Keratinocyte (primary cell): ENCODE results near the gene STRN4.

ENCODE experiments used
- CTCF ChIP-seq, 3 experiments: IDR thresholded peaks in 1 of 3; conservative IDR thresholded peaks in 1 of 3; optimal IDR thresholded peaks in 1 of 3; 2 replicates in 2 of 3; 3 replicates in 1 of 3; pipeline versions ENCODE3 to v1.5.1; 2011; ENCODE audit warnings: low read length in 3 of 3, mild to moderate bottlenecking in 3 of 3, moderate library complexity in 2 of 3, control low read depth in 1 of 3, inconsistent platforms in 1 of 3; ENCODE audit not compliant: insufficient read depth in 2 of 3; ENCODE audit errors: extremely low read depth in 1 of 3
- EZH2 ChIP-seq: IDR thresholded peaks from one replicate; pipeline ENCODE4 v1.6.1; 2012; ENCODE audit warnings: inconsistent platforms, mild to moderate bottlenecking, low read length, moderate library complexity

DNA sequence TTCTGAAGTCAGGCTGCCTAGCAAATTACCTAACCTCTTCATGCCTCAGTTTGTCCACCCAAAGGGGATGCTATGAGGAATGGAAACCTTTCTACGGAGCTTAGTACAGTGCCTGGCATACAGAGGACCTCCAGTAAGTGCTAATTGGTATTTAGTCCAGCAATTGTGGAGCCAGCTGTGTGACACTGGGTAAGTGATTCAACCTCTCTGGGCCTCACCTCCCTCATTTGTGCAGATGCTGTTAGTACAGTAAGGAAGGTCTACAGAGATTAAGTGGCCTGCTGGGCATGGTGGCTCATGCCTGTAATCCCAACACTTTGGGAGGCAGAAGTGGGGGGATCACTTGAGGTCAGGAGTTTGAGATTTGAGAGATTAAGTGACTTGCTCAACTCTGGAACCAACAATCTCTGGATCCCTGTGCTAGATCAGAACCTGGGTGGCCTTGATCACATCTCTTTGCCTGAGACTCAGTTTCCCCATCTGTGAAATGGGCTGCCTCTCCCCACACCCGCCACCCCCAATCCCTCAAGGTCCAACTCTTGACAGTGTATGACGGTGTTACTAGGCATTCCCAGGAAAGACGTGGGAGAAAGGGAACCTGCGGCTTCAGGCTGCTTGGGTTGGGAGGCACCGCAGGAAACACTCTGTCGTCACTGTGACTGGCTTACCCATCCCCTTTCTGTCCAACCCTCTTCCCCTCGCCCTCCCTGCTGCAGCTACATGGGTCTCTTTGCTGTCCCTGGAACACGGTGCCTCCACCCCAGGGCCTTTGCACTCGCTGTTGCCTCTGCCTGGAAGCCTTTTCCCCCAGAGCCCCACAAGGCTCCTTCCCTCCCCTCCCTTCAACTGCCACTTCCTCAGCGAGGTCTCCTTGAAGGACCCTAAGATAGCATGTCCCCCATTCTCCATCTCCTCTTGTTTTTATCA is 47.6 kb downstream of the STRN4 start:
- TF ChIP-seq EZH2 = no peak
- TF ChIP-seq CTCF (optimal IDR thresholded peaks at IDR 0.05 in 1 of 3, IDR thresholded peaks at IDR 0.05 in 1 of 3, conservative IDR thresholded peaks at IDR 0.05 in 1 of 3; ENCODE audit: extremely low read depth in 1 of 3, insufficient read depth in 2 of 3, low read length in 3 of 3) = no peak
